ENCODE data around the gene CA12.
"Not testable (repeated sequence)": the region's sequence is repeated elsewhere in the genome, so short reads cannot be mapped to it uniquely, and the experiment has no call there.

The CA12 gene

GRCh38 chr15:63381301-63382204 is at the start of gene CA12:
Gene CA12 (minus strand): TSS chr15:63381846. CDS start chr15:63381720, 126 bp downstream.
- DNase-seq (ENCODE audit: low spot score): no peak

GRCh38 chr15:63430766-63431451 is 49.3 kb upstream of the CA12 start:
- DNase-seq (ENCODE audit: low spot score): no peak

- DNase-seq (ENCODE audit: low spot score): no peak
Observed at GRCh38 chr15:63426552-63426951, 44.9 kb upstream of the CA12 start.

GRCh38 chr15:63425426-63425985 is 43.9 kb upstream of the CA12 start:
- no peak for DNase-seq (ENCODE audit: low spot score)

- no peak for DNase-seq (ENCODE audit: low spot score)
Observed at GRCh38 chr15:63422891-63423590, 41.4 kb upstream of the CA12 start.

- no peak for DNase-seq (ENCODE audit: low spot score)
Observed at GRCh38 chr15:63421433-63421832, 39.8 kb upstream of the CA12 start.

GRCh38 chr15:63420333-63420747 is 38.7 kb upstream of the CA12 start:
- no peak for DNase-seq (ENCODE audit: low spot score)

- no peak for DNase-seq (ENCODE audit: low spot score)
Observed at GRCh38 chr15:63418811-63419210, 37.2 kb upstream of the CA12 start.

GRCh38 chr15:63417721-63418120 is 36.1 kb upstream of the CA12 start:
- DNase-seq (ENCODE audit: low spot score): no peak

- DNase-seq (ENCODE audit: low spot score): not testable (repeated sequence)
Observed at GRCh38 chr15:63417274-63417673, 35.6 kb upstream of the CA12 start.

GRCh38 chr15:63414474-63415120 is 33.0 kb upstream of the CA12 start:
- DNase-seq (ENCODE audit: low spot score): no peak

GRCh38 chr15:63412551-63412950 is 30.9 kb upstream of the CA12 start:
- no peak for DNase-seq (ENCODE audit: low spot score)

- DNase-seq (ENCODE audit: low spot score): no peak
Observed at GRCh38 chr15:63411866-63412265, 30.2 kb upstream of the CA12 start.

GRCh38 chr15:63409179-63409578 is 27.5 kb upstream of the CA12 start:
- DNase-seq (ENCODE audit: low spot score): no peak

- no peak for DNase-seq (ENCODE audit: low spot score)
Observed at GRCh38 chr15:63408524-63408923, 26.9 kb upstream of the CA12 start.

- no peak for DNase-seq (ENCODE audit: low spot score)
Observed at GRCh38 chr15:63407612-63408011, 26.0 kb upstream of the CA12 start.

- no peak for DNase-seq (ENCODE audit: low spot score)
Observed at GRCh38 chr15:63405683-63406390, 24.2 kb upstream of the CA12 start.

GRCh38 chr15:63405159-63405558 is 23.5 kb upstream of the CA12 start:
- no peak for DNase-seq (ENCODE audit: low spot score)

- no peak for DNase-seq (ENCODE audit: low spot score)
Observed at GRCh38 chr15:63403254-63403945, 21.8 kb upstream of the CA12 start.

- peak; percentile 37 for DNase-seq (ENCODE audit: low spot score)
Observed at GRCh38 chr15:63402498-63403253, 21.0 kb upstream of the CA12 start.
